Testis (tissue), 3 donors: ENCODE measurements around the gene MMP13. TPM values are rescaled to one million over a fixed set of nuclear protein-coding genes. Genes with fewer than 3 reads are reported as not detected.
"Not testable (repeated sequence)": the region's sequence is repeated elsewhere in the genome, so short reads cannot be mapped to it uniquely, and the experiment has no call there.

Experiments
- DNase-seq: peaks from one replicate; pipeline ENCODE4 v3.0.0-alpha.2; 2019
- H3K27ac ChIP-seq, 2 donors: fragments of 200-600 bp; sonication (generic); one replicate each; pipeline ENCODE4 v1.5.1; 2019
- H3K27me3 ChIP-seq: fragments of 200-600 bp; sonication (generic); one replicate; pipeline ENCODE4 v1.5.1; 2019
- H3K36me3 ChIP-seq: fragments of 200-600 bp; sonication (generic); one replicate; pipeline ENCODE4 v1.5.1; 2017; ENCODE audit warnings: low read depth; ENCODE audit errors: missing control alignments
- H3K4me1 ChIP-seq: fragments of 200-600 bp; sonication (generic); one replicate; pipeline ENCODE4 v1.5.1; 2019
- H3K4me3 ChIP-seq, 2 donors: fragments of 200-600 bp; sonication (generic); one replicate each; pipeline ENCODE4 v1.5.1; 2017 to 2019
- H3K9me3 ChIP-seq: fragments of 200-600 bp; sonication (generic); one replicate; pipeline ENCODE4 v1.5.1; 2017
- POLR2A ChIP-seq: fragments of 450-650 bp; IDR thresholded peaks from one replicate; pipeline ENCODE4 v1.6.1; 2017; ENCODE audit warnings: antibody characterized with exemption, mild to moderate bottlenecking, moderate library complexity
- WGBS, 2 donors: methylation state at CpG; one replicate each; pipeline ENCODE4 v1.1.5; 2018; 5-methylcytosine and 5-hydroxymethylcytosine counted together
- intact Hi-C: fragments of 100-400 bp; cut with DNase I; formaldehyde crosslinking; loops from one replicate; pipeline ENCODE4 v1.15.1; 2023; ENCODE audit warnings: low total_unique reads
- polyA plus RNA-seq: library from polyadenylated mRNA; stranded (reverse); fragments of 350-450 nt; fragmentation: Illumina TruSeq; extraction: RNeasy Lipid Tissue Mini Kit (QIAGEN cat#74804); gene quantifications from one replicate; pipeline ENCODE4 v1.2.3, GENCODE V29; 2014; ENCODE audit warnings: low read depth, low replicate concordance; ENCODE audit not compliant: insufficient read depth
- total RNA-seq, 2 donors: library from RNA; depleted of rRNA; stranded (reverse); fragments of >200 nt; gene quantifications; one replicate each; pipeline ENCODE4 v1.2.3, GENCODE V29; 2016
- TF ChIP-seq, protein P1 (sequence below), 3 experiments: fragments of 450-650 bp in 2 of 3; fragments of 200-600 bp in 1 of 3; sonication (generic) in 1 of 3; IDR thresholded peaks; one replicate each; pipeline ENCODE4 v1.5.1; 2016 to 2019; ENCODE audit warnings: antibody characterized with exemption in 3 of 3, mild to moderate bottlenecking in 2 of 3, moderate library complexity in 1 of 3

MMP13 gene
- total and polyA plus RNA-seq, 3 donors from 2014 or later: 0.31 TPM; not detected in 2

- DNase-seq: no peak
- no peaks in the 10 kb centered on the region for H3K4me1 ChIP-seq
- H3K27ac ChIP-seq: no peak overlapping the region
- intact Hi-C loops: no loop called here
- no peaks in the 10 kb centered on the region for H3K36me3 ChIP-seq
- TF ChIP-seq, protein P1, sequence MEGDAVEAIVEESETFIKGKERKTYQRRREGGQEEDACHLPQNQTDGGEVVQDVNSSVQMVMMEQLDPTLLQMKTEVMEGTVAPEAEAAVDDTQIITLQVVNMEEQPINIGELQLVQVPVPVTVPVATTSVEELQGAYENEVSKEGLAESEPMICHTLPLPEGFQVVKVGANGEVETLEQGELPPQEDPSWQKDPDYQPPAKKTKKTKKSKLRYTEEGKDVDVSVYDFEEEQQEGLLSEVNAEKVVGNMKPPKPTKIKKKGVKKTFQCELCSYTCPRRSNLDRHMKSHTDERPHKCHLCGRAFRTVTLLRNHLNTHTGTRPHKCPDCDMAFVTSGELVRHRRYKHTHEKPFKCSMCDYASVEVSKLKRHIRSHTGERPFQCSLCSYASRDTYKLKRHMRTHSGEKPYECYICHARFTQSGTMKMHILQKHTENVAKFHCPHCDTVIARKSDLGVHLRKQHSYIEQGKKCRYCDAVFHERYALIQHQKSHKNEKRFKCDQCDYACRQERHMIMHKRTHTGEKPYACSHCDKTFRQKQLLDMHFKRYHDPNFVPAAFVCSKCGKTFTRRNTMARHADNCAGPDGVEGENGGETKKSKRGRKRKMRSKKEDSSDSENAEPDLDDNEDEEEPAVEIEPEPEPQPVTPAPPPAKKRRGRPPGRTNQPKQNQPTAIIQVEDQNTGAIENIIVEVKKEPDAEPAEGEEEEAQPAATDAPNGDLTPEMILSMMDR (IDR thresholded peaks at IDR 0.05): no peak
- no peak for TF ChIP-seq POLR2A
- 89 to 91% methylated on average over 5 of the region's 5 CpGs for WGBS, 2 donors
- H3K27me3 ChIP-seq: no peaks in the 10 kb centered on the region
- H3K4me3 ChIP-seq: no peak overlapping the region
- no peaks in the 10 kb centered on the region for H3K9me3 ChIP-seq
Measured at GRCh38 chr11:102974552-102975280, 19.2 kb upstream of the MMP13 start.

DNA sequence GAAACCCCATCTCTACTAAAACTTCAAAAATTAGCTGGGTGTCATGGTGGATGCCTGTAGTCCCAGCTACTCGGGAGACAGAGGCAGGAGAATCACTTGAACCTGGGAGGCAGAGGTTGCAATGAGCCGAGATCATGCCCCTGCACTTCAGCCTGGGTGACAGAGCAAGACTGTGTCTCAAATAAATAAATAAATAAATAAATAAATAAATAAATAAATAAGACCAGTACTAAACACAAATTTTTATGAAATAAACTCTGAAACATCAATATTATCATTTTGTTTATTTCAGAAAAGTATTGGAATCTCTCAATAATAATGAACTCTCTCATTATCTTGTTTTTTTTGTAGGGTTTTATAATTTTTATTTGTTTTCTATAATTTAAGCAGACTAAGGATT, 18.2 kb upstream of the MMP13 start:
- H3K9me3 ChIP-seq, H3K4me3 ChIP-seq, H3K27ac ChIP-seq, H3K36me3 ChIP-seq, H3K4me1 ChIP-seq, DNase-seq, H3K27me3 ChIP-seq, intact Hi-C loops: not testable (repeated sequence)
- 84 to 92% methylated on average over 2 of the region's 2 CpGs for WGBS, 2 donors

- no peak overlapping the region for H3K4me3 ChIP-seq
- H3K4me1 ChIP-seq: no peaks in the 10 kb centered on the region
- no peak for DNase-seq
- no peaks in the 10 kb centered on the region for H3K36me3 ChIP-seq
- intact Hi-C loops: no loop called here
- H3K27ac ChIP-seq: no peak overlapping the region
- H3K9me3 ChIP-seq: no peaks in the 10 kb centered on the region
- H3K27me3 ChIP-seq: no peaks in the 10 kb centered on the region
- no peak for TF ChIP-seq POLR2A
- TF ChIP-seq, protein P1 (IDR thresholded peaks at IDR 0.05): no peak
- WGBS, 2 donors: 79 to 87% methylated on average over 1 of the region's 1 CpG
Measured at GRCh38 chr11:102972853-102973252, 17.3 kb upstream of the MMP13 start.

DNA sequence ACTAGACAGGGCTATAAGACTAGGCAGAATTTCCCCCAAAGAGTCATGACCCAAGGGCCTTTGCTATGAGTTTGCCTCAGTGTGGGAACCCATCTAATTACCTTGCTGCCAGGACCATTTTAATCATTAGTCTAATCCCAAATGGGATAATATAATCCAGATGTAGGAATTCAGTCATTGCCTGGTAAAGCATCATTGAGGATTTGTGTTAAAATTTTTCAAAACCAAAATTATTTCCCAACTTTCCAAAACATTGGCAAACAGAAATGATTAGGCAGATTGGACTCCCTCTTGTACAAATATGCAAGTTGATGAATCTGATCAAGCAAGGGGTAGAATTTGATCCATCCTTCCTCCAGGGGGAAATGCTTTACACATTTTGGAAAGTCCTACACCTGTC, 16.2 kb upstream of the MMP13 start:
- no peak for DNase-seq
- TF ChIP-seq POLR2A: no peak
- TF ChIP-seq, protein P1 (IDR thresholded peaks at IDR 0.05): no peak
- no peaks in the 10 kb centered on the region for H3K4me1 ChIP-seq

DNA sequence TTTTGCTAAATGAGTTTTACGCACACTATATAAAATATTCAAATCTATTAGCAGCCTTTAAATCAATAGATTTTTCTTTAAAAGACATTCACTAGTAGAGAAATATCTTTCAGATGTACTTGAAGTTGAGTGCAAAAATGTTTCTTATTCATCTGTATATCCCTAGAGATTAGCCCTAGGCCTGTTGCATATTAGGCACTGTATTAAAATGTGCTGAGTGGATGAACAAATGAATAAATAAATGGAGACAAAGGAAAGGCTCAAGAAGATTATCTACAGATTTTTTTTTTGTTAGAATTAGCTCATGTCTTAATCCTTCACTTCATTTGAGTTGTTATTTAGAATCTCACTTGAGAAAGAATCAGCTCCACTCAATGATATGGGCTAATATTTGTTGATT, 12.0 kb upstream of the MMP13 start:
- TF ChIP-seq, protein P1 (IDR thresholded peaks at IDR 0.05): no peak
- no peak for TF ChIP-seq POLR2A
- Histone ChIP-seq H3K27ac (no peak overlapping the region), H3K4me1 (no peaks in the 10 kb centered on the region), H3K9me3 (no peaks in the 10 kb centered on the region), H3K4me3 (no peak overlapping the region), H3K36me3 (no peaks in the 10 kb centered on the region), H3K27me3 (no peaks in the 10 kb centered on the region)
- 88 to 98% methylated on average over 1 of the region's 1 CpG for WGBS, 2 donors
- intact Hi-C loops: no loop called here
- DNase-seq: no peak

More for the DNA sequence above, 16.2 kb upstream of the MMP13 start:
- no peak overlapping the region for H3K27ac ChIP-seq
- H3K27me3 ChIP-seq: no peaks in the 10 kb centered on the region
- H3K36me3 ChIP-seq: no peaks in the 10 kb centered on the region
- intact Hi-C loops: no loop called here
- no peaks in the 10 kb centered on the region for H3K9me3 ChIP-seq
- no peak overlapping the region for H3K4me3 ChIP-seq
